NCI-H446 treated with DMSO at 0.1 percent for 48 hours (cell line): ENCODE results near the gene ABR.
"Not testable (repeated sequence)": the region's sequence is repeated elsewhere in the genome, so short reads cannot be mapped to it uniquely, and the experiment has no call there.

Experiments used
- DNase-seq: peaks from one replicate; lab custom pipeline; 2025; lab: John Stamatoyannopoulos, UW

Gene ABR

GRCh38 chr17:1173432-1174262 lies 6.1 kb downstream of the ABR start:
- no peak for DNase-seq

- no peak for DNase-seq
These were observed 7.8 kb downstream of the ABR start for GRCh38 chr17:1171953-1172352.

DNA sequence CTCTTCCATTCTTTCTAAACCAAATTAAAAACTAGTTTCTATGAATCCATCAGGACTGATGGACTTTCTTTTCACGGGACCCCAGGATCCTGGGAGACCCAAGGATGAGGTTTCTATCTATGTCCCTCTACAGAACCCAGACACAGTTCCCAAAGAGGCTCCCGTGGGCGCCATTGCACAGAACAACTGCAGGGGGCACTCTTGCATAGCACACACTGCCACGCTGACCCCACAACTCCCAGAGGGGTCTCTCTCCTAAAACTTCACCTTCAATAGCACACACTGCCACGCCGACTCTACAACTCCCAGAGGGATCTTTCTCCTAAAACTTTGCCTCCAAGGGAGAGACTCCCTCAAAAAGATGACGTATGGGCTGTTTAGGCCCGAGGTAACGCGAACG lies 9.0 kb downstream of the ABR start:
- no peak for DNase-seq

- DNase-seq: no peak
These were observed 9.9 kb downstream of the ABR start for GRCh38 chr17:1169929-1170312.

DNA sequence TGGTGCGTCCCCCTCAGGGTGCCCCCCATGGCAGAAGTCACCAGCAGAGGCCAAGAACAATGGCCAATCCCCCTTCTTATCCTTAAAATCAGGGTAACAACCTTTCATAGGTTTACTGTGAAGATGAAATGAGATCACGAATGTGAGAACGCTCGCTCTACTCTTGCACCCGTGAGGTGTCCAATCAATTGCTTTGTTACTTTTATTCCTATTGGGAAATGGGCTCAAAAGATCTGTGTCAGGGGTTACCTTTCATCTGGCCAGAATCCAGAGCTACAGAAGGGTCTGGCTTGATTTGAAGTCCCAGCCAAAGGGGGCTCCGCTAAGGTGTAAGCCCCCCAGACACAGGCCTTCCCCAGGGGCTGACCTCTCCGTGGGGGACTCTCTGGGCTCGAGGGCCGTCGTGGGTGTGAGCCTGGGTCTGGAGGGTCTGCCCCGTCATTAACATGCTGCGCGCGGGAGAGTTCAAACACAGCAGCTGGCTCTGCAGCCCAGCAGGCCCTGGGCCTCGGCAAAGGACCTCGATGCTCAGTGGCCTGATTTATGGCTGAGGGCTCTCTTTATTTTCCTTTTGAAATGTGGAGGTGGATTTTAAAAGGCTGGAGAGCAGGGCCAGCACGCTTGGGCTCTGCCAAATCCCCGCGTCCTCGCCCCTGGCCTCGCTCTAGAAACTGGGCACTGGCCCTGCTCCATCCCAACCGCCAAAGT lies 10.4 kb downstream of the ABR start:
- no peak for DNase-seq

DNA sequence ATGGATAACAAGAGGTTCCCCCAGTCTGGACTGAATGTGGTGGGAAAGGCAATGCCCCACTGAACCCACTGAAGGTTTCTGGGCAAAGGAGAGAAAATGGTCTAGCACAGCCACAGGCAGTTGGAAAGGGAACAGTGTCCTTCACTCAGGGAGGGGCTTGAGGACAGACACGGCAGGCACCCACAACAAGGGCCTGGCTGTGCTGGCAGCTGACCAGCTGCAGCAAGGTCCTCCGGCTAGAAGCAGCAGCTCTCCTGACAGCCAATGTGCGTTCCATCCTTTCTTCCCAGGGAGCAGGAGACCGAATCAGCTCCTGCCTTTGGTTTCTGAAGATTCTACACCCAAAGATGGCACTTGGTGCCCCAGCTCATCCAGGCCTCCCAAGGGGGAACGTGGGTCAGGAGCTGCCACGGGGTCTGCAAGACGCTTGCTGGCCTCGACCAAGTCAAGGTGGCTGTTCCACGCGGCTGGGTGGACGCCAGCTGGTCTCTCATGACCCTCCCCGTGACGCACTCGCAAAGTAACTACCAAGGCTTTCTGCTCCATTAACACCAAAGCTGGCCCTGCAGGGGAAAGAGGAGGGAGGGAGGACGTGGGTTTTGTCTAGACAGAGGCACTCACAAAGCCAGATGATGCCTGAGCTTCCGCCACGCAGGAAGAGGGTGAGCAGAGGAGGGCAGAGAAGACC lies 11.1 kb downstream of the ABR start:
- no peak for DNase-seq

- DNase-seq: no peak
These were observed 13.5 kb downstream of the ABR start for GRCh38 chr17:1166276-1166675.

GRCh38 chr17:1165836-1166235 lies 13.9 kb downstream of the ABR start:
- DNase-seq: no peak

DNA sequence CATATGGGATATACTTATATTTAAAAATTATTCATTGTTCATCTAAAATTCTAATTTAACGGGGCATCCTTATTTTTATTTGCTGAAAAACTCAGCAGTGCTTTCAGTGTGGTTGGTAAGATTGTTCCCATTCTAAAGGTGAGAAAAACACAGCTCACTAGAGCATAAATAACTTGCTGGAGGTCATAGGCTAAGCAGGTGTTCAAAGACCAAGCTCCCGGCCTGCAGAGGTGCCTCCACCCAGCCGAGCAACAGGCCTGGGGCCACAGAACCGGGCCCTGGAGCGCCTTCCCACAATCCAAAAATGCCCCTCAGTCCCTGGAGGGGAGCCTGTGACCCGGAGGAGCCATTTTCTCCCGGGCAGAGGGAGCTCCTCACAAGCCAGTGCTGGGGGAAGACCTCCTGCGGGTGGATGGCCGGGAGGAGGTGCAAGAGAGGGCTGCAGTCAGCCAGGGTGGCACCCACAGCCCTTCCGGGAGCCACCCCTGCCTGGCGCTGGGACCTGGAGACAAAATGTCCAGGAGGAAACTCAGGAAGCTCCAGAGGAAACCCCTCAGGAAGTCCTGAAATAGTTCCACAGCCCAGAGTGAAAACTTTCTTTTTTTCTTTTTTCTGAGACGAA lies 14.7 kb downstream of the ABR start:
- DNase-seq: no peak

DNA sequence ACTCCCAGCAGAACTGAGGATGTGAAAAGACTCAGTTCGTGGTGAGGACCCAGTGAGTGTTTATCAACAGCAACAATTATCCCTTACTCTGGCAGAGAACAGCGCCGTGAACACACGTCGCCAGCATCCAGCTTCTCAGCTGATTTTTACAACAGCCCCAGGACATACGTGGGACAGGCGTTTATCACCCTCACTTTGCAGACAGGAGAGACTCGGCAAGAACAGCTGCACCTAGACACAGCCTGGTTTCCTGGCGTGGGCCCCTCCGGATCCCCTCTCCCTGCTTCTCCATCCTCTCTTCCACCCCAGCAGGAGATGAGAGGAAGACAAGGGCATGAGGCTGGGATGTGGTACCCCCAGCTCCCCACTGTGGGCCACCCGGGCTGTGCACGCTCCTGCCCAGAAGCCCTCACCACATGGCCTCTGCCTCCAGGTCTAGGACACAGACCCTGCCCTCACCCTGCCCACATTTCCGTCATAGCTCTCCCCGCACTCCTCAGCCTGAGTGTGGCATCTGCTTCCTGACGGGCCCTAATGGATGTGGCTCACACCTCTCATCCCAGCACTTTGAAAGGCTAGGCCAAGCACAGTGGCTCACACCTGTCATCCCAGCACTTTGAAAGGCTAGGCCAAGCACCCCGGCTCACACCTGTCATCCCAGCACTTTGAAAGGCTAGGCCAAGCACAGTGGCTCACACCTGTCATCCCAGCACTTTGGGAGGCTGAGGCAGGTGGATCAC lies 17.5 kb downstream of the ABR start:
- no peak for DNase-seq

DNA sequence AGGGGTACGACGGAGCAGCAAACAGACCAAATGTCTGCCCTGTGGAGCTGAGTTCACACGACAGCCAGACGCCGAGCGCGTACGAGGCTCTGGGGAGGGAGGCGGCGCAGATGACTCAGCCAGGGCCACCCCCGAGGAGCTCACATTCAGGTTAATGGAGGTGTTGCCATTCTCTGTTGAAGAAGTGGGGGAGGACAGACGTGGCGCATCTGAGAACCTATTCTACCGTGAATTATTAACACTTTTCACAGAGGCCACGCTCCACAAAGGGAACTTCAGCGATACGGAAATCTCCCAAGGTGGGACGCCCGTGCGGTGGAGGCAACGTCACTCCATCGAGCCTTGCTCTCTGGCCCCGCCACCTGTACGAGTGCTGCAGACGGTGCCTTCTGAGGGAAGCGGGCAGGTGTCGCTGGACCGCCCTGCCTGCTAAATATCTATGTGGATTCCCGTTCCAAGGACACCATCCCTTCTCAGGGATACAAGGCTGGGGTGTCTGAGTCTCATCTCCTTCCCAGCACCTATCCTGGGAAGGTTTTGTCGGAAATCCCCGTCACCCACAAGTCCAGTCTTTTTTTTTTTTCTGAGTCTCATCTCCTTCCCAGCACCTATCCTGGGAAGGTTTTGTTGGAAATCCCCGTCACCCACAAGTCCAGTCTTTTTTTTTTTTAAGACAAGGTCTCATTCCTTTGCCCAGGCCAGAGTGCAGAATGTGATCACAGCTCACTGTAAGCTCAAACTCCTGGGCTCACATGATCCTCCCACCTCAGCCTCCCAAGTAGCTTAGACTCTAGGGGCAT lies 19.0 kb downstream of the ABR start:
- no peak for DNase-seq

DNA sequence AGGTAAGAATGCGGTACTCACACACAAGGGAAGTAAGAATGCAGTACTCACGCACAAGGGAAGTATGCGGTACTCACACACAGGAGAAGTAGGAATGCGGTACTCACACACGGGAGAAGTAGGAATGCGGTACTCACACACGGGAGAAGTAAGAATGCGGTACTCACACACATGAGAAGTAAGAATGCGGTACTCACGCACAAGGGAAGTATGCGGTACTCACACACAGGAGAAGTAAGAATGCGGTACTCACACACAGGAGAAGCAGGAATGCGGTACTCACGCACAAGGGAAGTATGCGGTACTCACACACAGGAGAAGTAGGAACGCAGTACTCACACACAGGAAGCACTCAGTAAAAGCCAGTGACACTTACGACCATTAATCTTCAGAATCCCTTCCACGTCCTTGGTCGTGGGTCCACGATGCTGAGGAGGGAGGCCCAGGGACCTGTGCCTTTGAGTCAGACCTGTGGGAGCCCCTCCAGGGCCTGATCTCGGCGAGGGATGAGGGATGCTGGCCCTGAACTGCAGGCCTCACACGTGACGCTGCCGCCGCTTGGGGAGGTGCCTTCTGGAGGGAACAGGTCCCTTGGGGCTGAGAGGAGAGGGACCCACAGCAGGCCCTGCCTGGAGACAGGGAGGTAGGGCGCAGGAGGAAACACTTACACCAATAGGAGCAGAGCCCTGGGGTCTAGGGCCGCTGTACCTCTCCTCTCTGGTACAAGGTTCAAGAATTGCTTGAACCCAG lies 20.2 kb downstream of the ABR start:
- no peak for DNase-seq

- DNase-seq: no peak
These were observed 20.9 kb downstream of the ABR start for GRCh38 chr17:1158879-1159278.

DNA sequence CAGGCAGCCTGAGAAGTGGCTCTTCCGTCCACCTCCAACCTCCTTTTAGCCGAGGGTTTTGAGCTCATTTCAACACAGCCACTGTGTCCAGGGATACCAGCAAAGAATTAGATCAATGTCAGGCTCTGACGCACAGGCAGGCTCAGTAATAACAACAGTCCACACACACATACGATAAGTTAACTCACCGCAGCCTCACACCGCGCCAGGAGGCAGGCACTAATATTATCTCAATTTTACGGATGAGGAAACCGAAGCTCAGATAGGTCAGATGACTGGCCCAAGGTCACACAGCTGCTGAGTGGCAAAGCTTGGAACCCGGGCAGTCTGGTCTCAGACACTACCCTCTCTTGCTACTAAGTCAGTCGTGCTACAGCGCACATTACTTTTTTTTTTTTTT lies 22.9 kb downstream of the ABR start:
- no peak for DNase-seq

GRCh38 chr17:1154704-1155103 lies 25.1 kb downstream of the ABR start:
- no peak for DNase-seq

DNA sequence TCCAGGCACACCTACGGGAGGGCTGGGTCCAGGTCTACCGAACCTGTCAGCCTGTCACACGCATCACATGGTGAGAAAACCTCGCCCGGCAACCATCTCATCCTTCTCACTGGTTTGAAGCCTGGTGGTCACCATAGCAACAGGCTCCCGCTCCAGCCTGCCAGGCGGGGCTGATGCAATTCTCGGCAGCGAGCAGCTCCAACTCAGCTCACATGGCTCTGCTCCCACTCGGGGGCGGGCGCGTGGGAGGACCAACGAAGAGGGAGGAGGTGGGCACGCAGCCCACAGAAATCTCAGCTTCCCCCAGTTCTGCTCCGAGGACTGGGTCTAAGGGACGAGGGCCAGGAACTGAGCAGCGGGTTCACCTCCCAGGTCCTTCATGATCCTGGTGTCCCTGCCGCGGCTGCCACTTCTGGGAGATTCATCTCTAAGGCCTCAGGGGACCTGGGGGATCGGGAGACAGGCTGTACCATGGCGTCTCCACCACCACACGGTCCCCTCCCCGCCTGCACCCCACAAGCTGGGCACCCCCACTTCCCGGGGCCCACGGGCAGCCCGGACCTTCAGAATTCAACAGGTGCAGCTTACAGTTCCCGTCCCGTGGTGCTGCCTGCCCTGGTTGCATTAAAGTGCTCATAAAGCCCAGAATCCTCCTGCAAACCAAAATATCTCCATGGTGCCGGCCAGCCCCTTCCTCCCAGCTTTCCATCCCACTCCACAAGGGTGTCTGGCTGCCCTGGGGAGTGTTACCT lies 25.8 kb downstream of the ABR start:
- DNase-seq: peak; percentile 3

DNA sequence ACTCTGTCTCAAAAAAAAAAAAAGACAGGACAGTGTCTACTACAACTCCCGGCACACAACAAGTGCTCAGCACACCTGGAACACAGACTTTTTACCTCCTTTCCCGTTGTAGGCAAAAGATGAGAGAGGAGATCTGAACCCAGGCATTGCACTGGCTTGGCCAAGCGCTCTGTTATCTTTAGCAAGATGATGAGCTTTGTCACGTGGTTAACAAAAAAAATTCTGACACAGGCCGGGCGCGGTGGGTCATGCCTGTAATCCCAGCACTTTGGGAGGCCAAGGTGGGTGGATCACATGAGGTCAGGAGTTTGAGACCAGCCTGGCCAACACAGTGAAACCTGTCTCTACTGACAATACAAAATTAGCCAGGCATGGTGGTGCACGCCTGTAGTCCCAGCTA lies 27.2 kb downstream of the ABR start:
- not testable (repeated sequence) for DNase-seq

GRCh38 chr17:1150863-1151600 lies 28.7 kb downstream of the ABR start:
- DNase-seq: no peak

- DNase-seq: no peak
These were observed 29.9 kb downstream of the ABR start for GRCh38 chr17:1149869-1150268.
